Fibroblast of pulmonary artery (primary cell): ENCODE results near the gene ECE1.
A peak's percentile ranks its signal among the peaks of the same experiment; 100 is the strongest.

ENCODE experiments used
- DNase-seq: peaks from one replicate; pipeline ENCODE4 v3.0.0-alpha.2; 2010; ENCODE audit warnings: low read depth
- H3K4me3 ChIP-seq: replicated peaks from 2 replicates; pipeline ENCODE4 v1.5.1; 2011; ENCODE audit warnings: low read depth, mild to moderate bottlenecking, control low read depth, low read length, moderate library complexity
- CTCF ChIP-seq: IDR thresholded peaks from 2 replicates; pipeline ENCODE4 v1.5.1; 2011; ENCODE audit warnings: mild to moderate bottlenecking, control low read depth, low read length, inconsistent platforms; ENCODE audit errors: missing control alignments

The ECE1 gene

GRCh38 chr1:21247892-21248715 lies 42.2 kb downstream of the ECE1 start:
- TF ChIP-seq CTCF, result no peak
- H3K4me3 ChIP-seq, result no peak overlapping the region
- no peak for DNase-seq

GRCh38 chr1:21246905-21247642 lies 43.2 kb downstream of the ECE1 start:
- H3K4me3 ChIP-seq, result no peak overlapping the region
- TF ChIP-seq CTCF, result no peak
- DNase-seq, result no peak

- H3K4me3 ChIP-seq, result no peak overlapping the region
- no peak for DNase-seq
- no peak for TF ChIP-seq CTCF
Observed at GRCh38 chr1:21245688-21246229, 44.5 kb downstream of the ECE1 start.

GRCh38 chr1:21244986-21245687 lies 45.1 kb downstream of the ECE1 start:
- no peak for DNase-seq
- peak; percentile 47 for TF ChIP-seq CTCF
- no peak overlapping the region for H3K4me3 ChIP-seq

GRCh38 chr1:21244154-21244553 lies 46.1 kb downstream of the ECE1 start:
- no peak for DNase-seq
- no peak for TF ChIP-seq CTCF
- no peak overlapping the region for H3K4me3 ChIP-seq

GRCh38 chr1:21242846-21243245 lies 47.4 kb downstream of the ECE1 start:
- H3K4me3 ChIP-seq, result no peak overlapping the region
- no peak for TF ChIP-seq CTCF
- no peak for DNase-seq
